Naive thymus-derived CD4-positive, alpha-beta T cell (primary cell): ENCODE measurements around the gene COL6A2. TPM values are rescaled to one million over a fixed set of nuclear protein-coding genes. Genes with fewer than 3 reads are reported as not detected.

Source experiments
- ATAC-seq: fragments of 150-1000 bp; cut with Tn5 transposase; 2 replicates; pipeline ENCODE4 v1.10.0; 2021; ENCODE audit warnings: mild to moderate bottlenecking, moderate library complexity
- CTCF ChIA-PET: fragments of 350-600 bp; sonication (Branson Sonifier 250); formaldehyde crosslinking; loops from one replicate; lab custom pipeline; 2021; ENCODE audit warnings: antibody characterized with exemption; lab: Charles Lee
- POLR2A ChIA-PET: fragments of 350-600 bp; sonication (Branson Sonifier 250); formaldehyde crosslinking; loops from one replicate; lab custom pipeline; 2021; ENCODE audit warnings: antibody characterized with exemption, inconsistent platforms; lab: Charles Lee
- DNase-seq, 9 donors: peaks; one replicate each; pipeline versions ENCODE4 v3.0.0 to v3.0.0-alpha.2; 2020 to 2022; ENCODE audit warnings: mixed read lengths in 1 of 9
- H3K27ac ChIP-seq: one replicate; pipeline ENCODE4 v1.7.0; 2013; ENCODE audit warnings: mild to moderate bottlenecking, low read depth, low read length, moderate library complexity
- H3K27me3 ChIP-seq, 2 donors: one replicate each; pipeline ENCODE4 v1.7.0; 2013; ENCODE audit warnings: low read length in 2 of 2, mild to moderate bottlenecking in 2 of 2, moderate library complexity in 2 of 2; ENCODE audit not compliant: control insufficient read depth in 2 of 2, insufficient read depth in 2 of 2
- H3K36me3 ChIP-seq, 3 experiments: 1 replicate in 2 of 3; 2 replicates in 1 of 3; pipeline ENCODE4 v1.7.0; 2013; ENCODE audit warnings: low read length in 3 of 3, mild to moderate bottlenecking in 3 of 3, moderate library complexity in 1 of 3; ENCODE audit not compliant: insufficient read depth in 3 of 3, control insufficient read depth in 2 of 3
- H3K4me1 ChIP-seq, 2 donors: one replicate each; pipeline ENCODE4 v1.7.0; 2013; ENCODE audit warnings: low read length in 2 of 2, mild to moderate bottlenecking in 2 of 2, moderate library complexity in 1 of 2; ENCODE audit not compliant: control insufficient read depth in 2 of 2, insufficient read depth in 2 of 2
- H3K4me3 ChIP-seq: 2 replicates; pipeline ENCODE4 v1.7.0; 2013; ENCODE audit warnings: mild to moderate bottlenecking, low read length
- H3K9me3 ChIP-seq, 3 experiments: 1 replicate in 2 of 3; 2 replicates in 1 of 3; pipeline ENCODE4 v1.7.0; 2013; ENCODE audit warnings: low read length in 3 of 3; ENCODE audit not compliant: control insufficient read depth in 2 of 3
- H3K27ac Mint-ChIP-seq, 9 donors: one replicate each; pipeline ENCODE4 v1.8.0; 2020 to 2022; ENCODE audit warnings: mixed read lengths in 9 of 9, mild to moderate bottlenecking in 8 of 9, moderate library complexity in 5 of 9, inconsistent platforms in 2 of 9
- H3K27me3 Mint-ChIP-seq, 5 donors: one replicate each; pipeline ENCODE4 v1.8.0; 2021 to 2022; ENCODE audit warnings: mixed read lengths in 5 of 5, mild to moderate bottlenecking in 1 of 5
- H3K36me3 Mint-ChIP-seq, 5 donors: one replicate each; pipeline ENCODE4 v1.8.0; 2020 to 2022; ENCODE audit warnings: mixed read lengths in 5 of 5, mild to moderate bottlenecking in 3 of 5, inconsistent platforms in 1 of 5
- H3K4me1 Mint-ChIP-seq, 7 donors: one replicate each; pipeline ENCODE4 v1.8.0; 2020 to 2022; ENCODE audit warnings: mixed read lengths in 7 of 7, mild to moderate bottlenecking in 3 of 7, inconsistent platforms in 1 of 7
- H3K4me3 Mint-ChIP-seq, 10 donors: one replicate each; pipeline ENCODE4 v1.8.0; 2020 to 2022; ENCODE audit warnings: mild to moderate bottlenecking in 10 of 10, mixed read lengths in 10 of 10, moderate library complexity in 6 of 10, inconsistent platforms in 2 of 10
- H3K9me3 Mint-ChIP-seq, 11 donors: one replicate each; pipeline ENCODE4 v1.8.0; 2020 to 2022; ENCODE audit warnings: mixed read lengths in 11 of 11, mild to moderate bottlenecking in 4 of 11, inconsistent platforms in 1 of 11, moderate library complexity in 1 of 11
- intact Hi-C, 2 donors: fragments of 100-400 bp; cut with micrococcal nuclease; formaldehyde crosslinking; loops; one replicate each; pipeline ENCODE4 v1.15.1; 2023
- polyA plus RNA-seq, 2 donors: library from polyadenylated mRNA; unstranded; fragments of 300-500 nt; fragmentation: Illumina TruSeq; gene quantifications; one replicate each; pipeline ENCODE4 v1.2.3, GENCODE V29; 2021
- total RNA-seq, 6 experiments: library from RNA in 5 of 6; stranded (reverse) in 5 of 6; gene quantifications; 1 replicate in 5 of 6; 2 replicates in 1 of 6; pipeline ENCODE4 v1.2.3 and lab custom pipeline; 2021 to 2026

Gene COL6A2
- total and polyA plus RNA-seq, 7 experiments from 2014 or later: 1.7 to 47.7 (median 33.3) TPM

- Histone ChIP-seq H3K4me1 (no peaks in the 10 kb centered on the region), H3K9me3 (no peaks in the 10 kb centered on the region), H3K4me3 (no peak overlapping the region), H3K27me3 (no peaks in the 10 kb centered on the region), H3K36me3 (no peaks in the 10 kb centered on the region), H3K27ac (no peak overlapping the region)
- intact Hi-C loops: no loop called here
- ChIA-PET CTCF (no interaction called here), POLR2A (no interaction called here)
- Mint-ChIP-seq H3K4me1 (no peaks in the 10 kb centered on the region), H3K4me3 (no peak overlapping the region), H3K36me3 (no peaks in the 10 kb centered on the region), H3K27ac (no peak overlapping the region), H3K9me3 (peaks cover 0 to 4% (median 0%) of the 10 kb centered on the region in 11 donors), H3K27me3 (peaks cover 0 to 12% (median 0%) of the 10 kb centered on the region in 5 donors)
- ATAC-seq (no peak), DNase-seq (no peak)
Observed at GRCh38 chr21:46078978-46079351, 18.9 kb upstream of the COL6A2 start.

- no peak for ATAC-seq
- H3K27ac ChIP-seq: no peak overlapping the region
- intact Hi-C loops: no loop called here
- H3K4me1 ChIP-seq: no peaks in the 10 kb centered on the region
- CTCF ChIA-PET: no interaction called here
- no peaks in the 10 kb centered on the region for H3K36me3 ChIP-seq
- H3K36me3 Mint-ChIP-seq: no peaks in the 10 kb centered on the region
- DNase-seq: no peak
- H3K27me3 ChIP-seq: no peaks in the 10 kb centered on the region
- POLR2A ChIA-PET: no interaction called here
- peaks cover 0 to 12% (median 0%) of the 10 kb centered on the region in 5 donors for H3K27me3 Mint-ChIP-seq
- no peak overlapping the region for H3K4me3 ChIP-seq
- peaks cover 0 to 4% (median 0%) of the 10 kb centered on the region in 11 donors for H3K9me3 Mint-ChIP-seq
- no peaks in the 10 kb centered on the region for H3K9me3 ChIP-seq
- no peak overlapping the region for H3K27ac Mint-ChIP-seq
- no peaks in the 10 kb centered on the region for H3K4me1 Mint-ChIP-seq
- no peak overlapping the region for H3K4me3 Mint-ChIP-seq
Observed at GRCh38 chr21:46079352-46080170, 18.4 kb upstream of the COL6A2 start.

GRCh38 chr21:46080171-46081021 lies 17.5 kb upstream of the COL6A2 start:
- ChIA-PET CTCF (no interaction called here), POLR2A (no interaction called here)
- Histone ChIP-seq H3K36me3 (no peaks in the 10 kb centered on the region), H3K27ac (no peak overlapping the region), H3K4me1 (no peaks in the 10 kb centered on the region), H3K4me3 (no peak overlapping the region), H3K9me3 (no peaks in the 10 kb centered on the region), H3K27me3 (no peaks in the 10 kb centered on the region)
- H3K36me3 Mint-ChIP-seq: no peaks in the 10 kb centered on the region
- no peak for ATAC-seq
- no peak overlapping the region for H3K4me3 Mint-ChIP-seq
- intact Hi-C loops: no loop called here
- H3K27me3 Mint-ChIP-seq: peaks cover 0 to 9% (median 0%) of the 10 kb centered on the region in 5 donors
- no peaks in the 10 kb centered on the region for H3K4me1 Mint-ChIP-seq
- peaks cover 0 to 4% (median 0%) of the 10 kb centered on the region in 11 donors for H3K9me3 Mint-ChIP-seq
- H3K27ac Mint-ChIP-seq: no peak overlapping the region
- DNase-seq: no peak

GRCh38 chr21:46081022-46081861 lies 16.7 kb upstream of the COL6A2 start:
- H3K27ac Mint-ChIP-seq: no peak overlapping the region
- peaks cover 0 to 3% (median 0%) of the 10 kb centered on the region in 5 donors for H3K27me3 Mint-ChIP-seq
- CTCF ChIA-PET: no interaction called here
- no peaks in the 10 kb centered on the region for H3K9me3 ChIP-seq
- H3K36me3 ChIP-seq: no peaks in the 10 kb centered on the region
- no peak overlapping the region for H3K4me3 Mint-ChIP-seq
- H3K4me1 Mint-ChIP-seq: no peaks in the 10 kb centered on the region
- H3K4me3 ChIP-seq: no peak overlapping the region
- intact Hi-C loops: no loop called here
- ATAC-seq (no peak), DNase-seq (no peak)
- H3K9me3 Mint-ChIP-seq: peaks cover 0 to 6% (median 0%) of the 10 kb centered on the region in 11 donors
- H3K27me3 ChIP-seq: no peaks in the 10 kb centered on the region
- no peaks in the 10 kb centered on the region for H3K4me1 ChIP-seq
- H3K27ac ChIP-seq: no peak overlapping the region
- POLR2A ChIA-PET: no interaction called here
- no peaks in the 10 kb centered on the region for H3K36me3 Mint-ChIP-seq

- no peak overlapping the region for H3K27ac Mint-ChIP-seq
Observed at GRCh38 chr21:46081862-46082712, 15.8 kb upstream of the COL6A2 start.

GRCh38 chr21:46082713-46082962 lies 15.3 kb upstream of the COL6A2 start:
- H3K27ac ChIP-seq: no peak overlapping the region
- no peaks in the 10 kb centered on the region for H3K9me3 ChIP-seq
- H3K4me1 ChIP-seq: no peaks in the 10 kb centered on the region
- ChIA-PET CTCF (no interaction called here), POLR2A (no interaction called here)
- intact Hi-C loops: no loop called here
- peaks cover 2 to 18% (median 5%) of the 10 kb centered on the region in 11 donors for H3K9me3 Mint-ChIP-seq
- no peak for DNase-seq
- no peak overlapping the region for H3K4me3 ChIP-seq
- H3K27me3 ChIP-seq: no peaks in the 10 kb centered on the region
- no peaks in the 10 kb centered on the region for H3K36me3 ChIP-seq
- H3K27ac Mint-ChIP-seq: no peak overlapping the region
- no peaks in the 10 kb centered on the region for H3K4me1 Mint-ChIP-seq
- H3K4me3 Mint-ChIP-seq: no peak overlapping the region
- H3K36me3 Mint-ChIP-seq: no peaks in the 10 kb centered on the region
- ATAC-seq: no peak
- H3K27me3 Mint-ChIP-seq: peaks cover 0 to 3% (median 0%) of the 10 kb centered on the region in 5 donors

More at GRCh38 chr21:46081862-46082712, 15.8 kb upstream of the COL6A2 start:
- Mint-ChIP-seq H3K36me3 (no peaks in the 10 kb centered on the region), H3K9me3 (peaks cover 0 to 13% (median 4%) of the 10 kb centered on the region in 11 donors), H3K4me1 (no peaks in the 10 kb centered on the region), H3K27me3 (peaks cover 0 to 3% (median 0%) of the 10 kb centered on the region in 5 donors), H3K4me3 (no peak overlapping the region)
- Histone ChIP-seq H3K27me3 (no peaks in the 10 kb centered on the region), H3K4me1 (no peaks in the 10 kb centered on the region), H3K4me3 (no peak overlapping the region), H3K27ac (no peak overlapping the region), H3K9me3 (no peaks in the 10 kb centered on the region), H3K36me3 (no peaks in the 10 kb centered on the region)
- no peak for ATAC-seq
- POLR2A ChIA-PET: no interaction called here
- intact Hi-C loops: no loop called here
- CTCF ChIA-PET: no interaction called here
- DNase-seq: no peak
